Peyer's patch (tissue), 4 donors: ENCODE data around the gene PLIN5.

Source experiments
- CTCF ChIP-seq, 6 experiments: fragments of 450-650 bp in 4 of 6; fragments of 200-600 bp in 2 of 6; sonication (generic) in 1 of 6; IDR thresholded peaks; one replicate each; pipeline ENCODE4 v1.5.1; 2017 to 2019; ENCODE audit warnings: antibody characterized with exemption in 6 of 6, mild to moderate bottlenecking in 3 of 6, moderate library complexity in 1 of 6
- POLR2A ChIP-seq, 2 donors: fragments of 450-650 bp; IDR thresholded peaks; one replicate each; pipeline ENCODE4 v1.5.1; 2017; ENCODE audit warnings: antibody characterized with exemption in 2 of 2, mild to moderate bottlenecking in 2 of 2, moderate library complexity in 2 of 2

- TF ChIP-seq CTCF (IDR thresholded peaks at IDR 0.05) (no peak), POLR2A (IDR thresholded peaks at IDR 0.05) (no peak)
These were observed 3.1 kb upstream of the PLIN5 start for GRCh38 chr19:4537953-4538600.
